Neural crest cell (in vitro differentiated cells): Measurements from ENCODE around the gene COL23A1. TPM values are rescaled to one million over a fixed set of nuclear protein-coding genes. Genes with fewer than 3 reads are reported as not detected.
"Not testable (repeated sequence)": the region's sequence is repeated elsewhere in the genome, so short reads cannot be mapped to it uniquely, and the experiment has no call there.

Experiments used
- DNase-seq: peaks from one replicate; pipeline ENCODE4 v3.0.0; 2021; ENCODE audit warnings: low read depth, mixed read lengths, low spot score
- H3K27ac Mint-ChIP-seq: one replicate; pipeline ENCODE4 v1.8.0; 2021; ENCODE audit warnings: mild to moderate bottlenecking, mixed read lengths; ENCODE audit not compliant: unreplicated experiment
- H3K27me3 Mint-ChIP-seq: 2 replicates; pipeline ENCODE4 v1.8.0; 2021; ENCODE audit warnings: low read depth, mild to moderate bottlenecking, mixed read lengths
- H3K36me3 Mint-ChIP-seq: 2 replicates; pipeline ENCODE4 v1.8.0; 2021; ENCODE audit warnings: low read depth, mild to moderate bottlenecking, mixed read lengths
- H3K4me1 Mint-ChIP-seq: 2 replicates; pipeline ENCODE4 v1.8.0; 2021; ENCODE audit warnings: mixed read lengths
- H3K4me3 Mint-ChIP-seq: one replicate; pipeline ENCODE4 v1.8.0; 2021; ENCODE audit warnings: mild to moderate bottlenecking, mixed read lengths
- H3K9me3 Mint-ChIP-seq: 2 replicates; pipeline ENCODE4 v1.8.0; 2021; ENCODE audit warnings: mixed read lengths
- total RNA-seq: library from RNA; stranded (reverse); gene quantifications from 2 replicates; pipeline ENCODE4 v1.2.1, GENCODE V29; 2021
- TF ChIP-seq, protein P1 (sequence below): fragments of 200-600 bp; sonication (generic); conservative IDR thresholded peaks from 2 replicates; pipeline ENCODE4 v1.5.0; 2021; ENCODE audit warnings: antibody characterized with exemption, mild to moderate bottlenecking

Gene COL23A1
- total RNA-seq, 1 donor from 2014 or later: 33.7 TPM

- H3K4me3 Mint-ChIP-seq: peak overlapping the region; percentile 69
- H3K27ac Mint-ChIP-seq: no peak overlapping the region
- DNase-seq: no peak
- H3K9me3 Mint-ChIP-seq: no peaks in the 10 kb centered on the region
- peaks cover 14% of the 10 kb centered on the region for H3K4me1 Mint-ChIP-seq
- H3K27me3 Mint-ChIP-seq: peaks cover 12% of the 10 kb centered on the region
- H3K36me3 Mint-ChIP-seq: peaks cover 14% of the 10 kb centered on the region
- TF ChIP-seq, protein P1, sequence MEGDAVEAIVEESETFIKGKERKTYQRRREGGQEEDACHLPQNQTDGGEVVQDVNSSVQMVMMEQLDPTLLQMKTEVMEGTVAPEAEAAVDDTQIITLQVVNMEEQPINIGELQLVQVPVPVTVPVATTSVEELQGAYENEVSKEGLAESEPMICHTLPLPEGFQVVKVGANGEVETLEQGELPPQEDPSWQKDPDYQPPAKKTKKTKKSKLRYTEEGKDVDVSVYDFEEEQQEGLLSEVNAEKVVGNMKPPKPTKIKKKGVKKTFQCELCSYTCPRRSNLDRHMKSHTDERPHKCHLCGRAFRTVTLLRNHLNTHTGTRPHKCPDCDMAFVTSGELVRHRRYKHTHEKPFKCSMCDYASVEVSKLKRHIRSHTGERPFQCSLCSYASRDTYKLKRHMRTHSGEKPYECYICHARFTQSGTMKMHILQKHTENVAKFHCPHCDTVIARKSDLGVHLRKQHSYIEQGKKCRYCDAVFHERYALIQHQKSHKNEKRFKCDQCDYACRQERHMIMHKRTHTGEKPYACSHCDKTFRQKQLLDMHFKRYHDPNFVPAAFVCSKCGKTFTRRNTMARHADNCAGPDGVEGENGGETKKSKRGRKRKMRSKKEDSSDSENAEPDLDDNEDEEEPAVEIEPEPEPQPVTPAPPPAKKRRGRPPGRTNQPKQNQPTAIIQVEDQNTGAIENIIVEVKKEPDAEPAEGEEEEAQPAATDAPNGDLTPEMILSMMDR: no peak
Observed at GRCh38 chr5:178201221-178201926, 388.8 kb downstream of the COL23A1 start.

- Mint-ChIP-seq H3K9me3 (no peaks in the 10 kb centered on the region), H3K4me1 (peaks cover 4% of the 10 kb centered on the region), H3K36me3 (peaks cover 3% of the 10 kb centered on the region), H3K27ac (no peak overlapping the region), H3K4me3 (peak overlapping the region; percentile 17), H3K27me3 (peaks cover 5% of the 10 kb centered on the region)
- TF ChIP-seq, protein P1: no peak
- DNase-seq: no peak
Observed at GRCh38 chr5:178199581-178200434, 390.4 kb downstream of the COL23A1 start.

GRCh38 chr5:178198706-178199105 lies 391.5 kb downstream of the COL23A1 start:
- H3K9me3 Mint-ChIP-seq: no peaks in the 10 kb centered on the region
- TF ChIP-seq, protein P1: no peak
- no peak for DNase-seq
- no peaks in the 10 kb centered on the region for H3K36me3 Mint-ChIP-seq
- H3K4me1 Mint-ChIP-seq: no peaks in the 10 kb centered on the region
- H3K27ac Mint-ChIP-seq: no peak overlapping the region
- peaks cover 2% of the 10 kb centered on the region for H3K27me3 Mint-ChIP-seq
- H3K4me3 Mint-ChIP-seq: no peak overlapping the region

GRCh38 chr5:178198151-178198550 lies 392.0 kb downstream of the COL23A1 start:
- not testable (repeated sequence) for H3K27me3 Mint-ChIP-seq, H3K27ac Mint-ChIP-seq, H3K4me1 Mint-ChIP-seq, DNase-seq, H3K36me3 Mint-ChIP-seq, H3K9me3 Mint-ChIP-seq
- H3K4me3 Mint-ChIP-seq: peak overlapping the region; percentile 21

GRCh38 chr5:178196986-178197385 lies 393.2 kb downstream of the COL23A1 start:
- Mint-ChIP-seq H3K9me3 (peaks cover 2% of the 10 kb centered on the region), H3K27me3 (peaks cover 7% of the 10 kb centered on the region), H3K4me3 (no peak overlapping the region), H3K27ac (no peak overlapping the region), H3K4me1 (no peaks in the 10 kb centered on the region), H3K36me3 (no peaks in the 10 kb centered on the region)
- TF ChIP-seq, protein P1: peak; percentile 53
- no peak for DNase-seq

GRCh38 chr5:178196281-178196812 lies 393.8 kb downstream of the COL23A1 start:
- Mint-ChIP-seq H3K27me3 (peaks cover 7% of the 10 kb centered on the region), H3K9me3 (peaks cover 2% of the 10 kb centered on the region), H3K4me3 (no peak overlapping the region), H3K4me1 (no peaks in the 10 kb centered on the region), H3K27ac (no peak overlapping the region), H3K36me3 (no peaks in the 10 kb centered on the region)
- DNase-seq: no peak
- TF ChIP-seq, protein P1: no peak
